Sigmoid colon (tissue), 4 donors: ENCODE measurements around the gene HECW1.

ENCODE experiments used
- EP300 ChIP-seq, 4 donors: sonication (generic); formaldehyde crosslinking; IDR thresholded peaks; one replicate each; pipeline ENCODE4 v1.6.1; 2017; ENCODE audit warnings: antibody characterized with exemption in 4 of 4
- POLR2A ChIP-seq, 2 donors: fragments of 450-650 bp; IDR thresholded peaks; one replicate each; pipeline ENCODE4 v1.6.1; 2016; ENCODE audit warnings: antibody characterized with exemption in 2 of 2, mild to moderate bottlenecking in 2 of 2, moderate library complexity in 2 of 2
- POLR2AphosphoS5 ChIP-seq, 4 donors: sonication (generic); formaldehyde crosslinking; IDR thresholded peaks; one replicate each; pipeline ENCODE4 v1.6.1; 2017; ENCODE audit warnings: antibody characterized with exemption in 4 of 4
- TF ChIP-seq, protein P1 (sequence below), 4 experiments: fragments of 450-650 bp in 3 of 4; fragments of 200-600 bp in 1 of 4; IDR thresholded peaks; one replicate each; pipeline ENCODE4 v1.5.1; 2016 to 2019; ENCODE audit warnings: antibody characterized with exemption in 4 of 4, mild to moderate bottlenecking in 3 of 4, moderate library complexity in 2 of 4

DNA sequence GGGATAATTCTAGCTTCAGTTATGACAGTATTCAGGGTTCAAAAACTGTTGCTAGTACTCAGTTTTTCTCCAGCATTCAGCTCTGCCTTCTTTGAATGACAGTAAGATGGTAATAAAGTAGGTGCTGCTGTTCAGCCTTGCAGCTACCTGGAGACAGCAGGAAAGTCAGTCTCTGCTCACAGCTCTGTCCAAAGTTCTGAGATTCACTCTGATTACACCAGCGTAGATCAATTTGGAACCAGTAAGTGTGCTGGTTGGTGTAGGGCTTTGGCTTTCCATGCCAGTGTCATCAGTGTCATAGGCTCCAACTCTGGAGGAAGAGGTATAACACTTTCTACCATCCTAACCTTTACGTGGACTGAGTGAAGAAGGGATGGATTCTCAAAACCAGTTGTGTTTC, 496.6 kb downstream of the HECW1 start:
- TF ChIP-seq, protein P1, sequence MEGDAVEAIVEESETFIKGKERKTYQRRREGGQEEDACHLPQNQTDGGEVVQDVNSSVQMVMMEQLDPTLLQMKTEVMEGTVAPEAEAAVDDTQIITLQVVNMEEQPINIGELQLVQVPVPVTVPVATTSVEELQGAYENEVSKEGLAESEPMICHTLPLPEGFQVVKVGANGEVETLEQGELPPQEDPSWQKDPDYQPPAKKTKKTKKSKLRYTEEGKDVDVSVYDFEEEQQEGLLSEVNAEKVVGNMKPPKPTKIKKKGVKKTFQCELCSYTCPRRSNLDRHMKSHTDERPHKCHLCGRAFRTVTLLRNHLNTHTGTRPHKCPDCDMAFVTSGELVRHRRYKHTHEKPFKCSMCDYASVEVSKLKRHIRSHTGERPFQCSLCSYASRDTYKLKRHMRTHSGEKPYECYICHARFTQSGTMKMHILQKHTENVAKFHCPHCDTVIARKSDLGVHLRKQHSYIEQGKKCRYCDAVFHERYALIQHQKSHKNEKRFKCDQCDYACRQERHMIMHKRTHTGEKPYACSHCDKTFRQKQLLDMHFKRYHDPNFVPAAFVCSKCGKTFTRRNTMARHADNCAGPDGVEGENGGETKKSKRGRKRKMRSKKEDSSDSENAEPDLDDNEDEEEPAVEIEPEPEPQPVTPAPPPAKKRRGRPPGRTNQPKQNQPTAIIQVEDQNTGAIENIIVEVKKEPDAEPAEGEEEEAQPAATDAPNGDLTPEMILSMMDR (IDR thresholded peaks at IDR 0.05), result no peak
- TF ChIP-seq EP300 (IDR thresholded peaks at IDR 0.05) (no peak), POLR2A (IDR thresholded peaks at IDR 0.05) (no peak), POLR2AphosphoS5 (IDR thresholded peaks at IDR 0.05) (no peak)
